HG03521 (cell line): ENCODE results near the gene SYN1.

Source experiments
- ATAC-seq: cut with Tn5 transposase; IDR thresholded peaks from one replicate; pipeline ENCODE4 v1.9.1; 2021; ENCODE audit warnings: mild to moderate bottlenecking, moderate library complexity; ENCODE audit not compliant: unreplicated experiment

SYN1 gene

GRCh38 chrX:47574547-47575301, 44.9 kb downstream of the SYN1 start:
- ATAC-seq = no peak

- no peak for ATAC-seq
These were observed 45.5 kb downstream of the SYN1 start for GRCh38 chrX:47574076-47574546.

- ATAC-seq = no peak
These were observed 46.1 kb downstream of the SYN1 start for GRCh38 chrX:47573341-47574075.

- ATAC-seq = no peak
These were observed 46.8 kb downstream of the SYN1 start for GRCh38 chrX:47572773-47573340.

GRCh38 chrX:47571896-47572295, 47.8 kb downstream of the SYN1 start:
- no peak for ATAC-seq

- ATAC-seq = no peak
These were observed 48.4 kb downstream of the SYN1 start for GRCh38 chrX:47571215-47571614.

GRCh38 chrX:47570794-47571193, 48.9 kb downstream of the SYN1 start:
- ATAC-seq = no peak

GRCh38 chrX:47568656-47569295, 50.9 kb downstream of the SYN1 start:
- ATAC-seq = no peak

GRCh38 chrX:47566841-47567240, 52.8 kb downstream of the SYN1 start:
- ATAC-seq = no peak

GRCh38 chrX:47564438-47565085, 55.1 kb downstream of the SYN1 start:
- no peak for ATAC-seq

- ATAC-seq = no peak
These were observed 55.8 kb downstream of the SYN1 start for GRCh38 chrX:47563801-47564315.

GRCh38 chrX:47562615-47563243, 56.9 kb downstream of the SYN1 start:
- ATAC-seq = no peak

GRCh38 chrX:47561659-47562151, 58.0 kb downstream of the SYN1 start:
- no peak for ATAC-seq

- peak; percentile 89 for ATAC-seq
These were observed 58.6 kb downstream of the SYN1 start, which contains the start of gene ARAF for GRCh38 chrX:47560934-47561658. Gene ARAF (plus strand): TSS chrX:47561205. CDS start chrX:47562968, 1,763 bp downstream.

GRCh38 chrX:47560179-47560933, 59.3 kb downstream of the SYN1 start:
- no peak for ATAC-seq

- ATAC-seq = no peak
These were observed 61.2 kb downstream of the SYN1 start for GRCh38 chrX:47558436-47558835.

GRCh38 chrX:47556045-47556623, 63.5 kb downstream of the SYN1 start:
- ATAC-seq = peak; percentile 78

GRCh38 chrX:47543496-47543895, 76.2 kb downstream of the SYN1 start:
- no peak for ATAC-seq
